NCI-H187 (cell line): ENCODE data around the gene IL20.
"Not testable (repeated sequence)": the region's sequence is repeated elsewhere in the genome, so short reads cannot be mapped to it uniquely, and the experiment has no call there.

Source experiments
- DNase-seq, 2 experiments: peaks; one replicate each; lab custom pipeline; 2025; lab: John Stamatoyannopoulos, UW

Gene IL20

GRCh38 chr1:206842854-206843253 is 22.6 kb upstream of the IL20 start:
- no peak for DNase-seq

- DNase-seq, result no peak
These were observed 21.8 kb upstream of the IL20 start for GRCh38 chr1:206843626-206844025.

GRCh38 chr1:206846487-206846886 is 18.9 kb upstream of the IL20 start:
- DNase-seq, result no peak

GRCh38 chr1:206847337-206847834 is 18.0 kb upstream of the IL20 start:
- no peak for DNase-seq

- no peak for DNase-seq
These were observed 17.5 kb upstream of the IL20 start for GRCh38 chr1:206847946-206848345.

GRCh38 chr1:206850401-206850800 is 15.0 kb upstream of the IL20 start:
- no peak for DNase-seq

GRCh38 chr1:206851341-206852010 is 13.9 kb upstream of the IL20 start:
- no peak for DNase-seq

- not testable (repeated sequence) for DNase-seq
These were observed 12.8 kb upstream of the IL20 start for GRCh38 chr1:206852662-206853061.

GRCh38 chr1:206853696-206854095 is 11.7 kb upstream of the IL20 start:
- DNase-seq, result not testable (repeated sequence)

- DNase-seq, result no peak
These were observed 10.9 kb upstream of the IL20 start for GRCh38 chr1:206854401-206855129.

GRCh38 chr1:206855859-206856258 is 9.6 kb upstream of the IL20 start:
- no peak for DNase-seq

GRCh38 chr1:206856674-206857464 is 8.6 kb upstream of the IL20 start:
- DNase-seq, result no peak

- DNase-seq, result no peak
These were observed 6.3 kb upstream of the IL20 start for GRCh38 chr1:206859082-206859521.

GRCh38 chr1:206860165-206860564 is 5.3 kb upstream of the IL20 start:
- no peak for DNase-seq

GRCh38 chr1:206863266-206863665 is 2.2 kb upstream of the IL20 start:
- no peak for DNase-seq

- no peak for DNase-seq
These were observed 639 bp downstream of the IL20 start for GRCh38 chr1:206866062-206866461.

- DNase-seq, result no peak
These were observed 1.8 kb downstream of the IL20 start for GRCh38 chr1:206867239-206867638.

GRCh38 chr1:206867716-206868115 is 2.3 kb downstream of the IL20 start:
- no peak for DNase-seq

GRCh38 chr1:206868264-206868663 is 2.8 kb downstream of the IL20 start:
- no peak for DNase-seq

- no peak for DNase-seq
These were observed 6.7 kb downstream of the IL20 start for GRCh38 chr1:206872139-206872538.

GRCh38 chr1:206873603-206874188 is 8.3 kb downstream of the IL20 start:
- DNase-seq, result no peak

GRCh38 chr1:206875752-206876377 is 10.4 kb downstream of the IL20 start:
- DNase-seq, result no peak
